ENCODE results near the gene MNAT1.

DNA sequence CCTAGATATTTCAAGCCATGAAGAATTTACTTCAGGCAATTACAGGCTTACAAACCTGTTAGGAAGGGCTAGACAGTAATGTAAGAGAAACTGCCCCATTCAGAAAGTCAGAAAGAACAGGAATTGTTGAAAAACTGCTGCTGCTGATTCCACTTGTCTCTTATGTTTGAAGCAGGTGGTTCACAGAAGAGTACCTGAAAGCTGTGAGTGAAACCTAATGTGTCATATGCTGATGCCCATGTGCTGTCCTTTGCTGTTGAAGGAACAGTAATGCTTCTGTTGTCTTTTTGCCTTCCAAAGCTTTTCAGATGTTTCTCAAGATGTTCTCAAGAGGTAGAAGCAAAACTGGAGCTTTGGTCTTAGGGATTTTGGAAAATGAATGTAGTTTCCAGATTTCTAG, 39.0 kb downstream of the MNAT1 start:
- no peak for TF ChIP-seq SIN3A (IDR thresholded peaks at IDR 0.05; ENCODE audit: borderline replicate concordance, insufficient read depth, low read length)
- TF ChIP-seq POLR2AphosphoS5 (IDR thresholded peaks at IDR 0.05; ENCODE audit: low read depth, low read length): no peak
- TF ChIP-seq TAF1 (IDR thresholded peaks at IDR 0.05; ENCODE audit: borderline replicate concordance, insufficient read depth, low read length): no peak
